Right kidney (tissue), 1 donor: ENCODE results near the gene HOXA11.

ENCODE experiments used
- DNase-seq: peaks from one replicate; pipeline ENCODE4 v3.0.0-alpha.2; 2016

The HOXA11 gene

DNA sequence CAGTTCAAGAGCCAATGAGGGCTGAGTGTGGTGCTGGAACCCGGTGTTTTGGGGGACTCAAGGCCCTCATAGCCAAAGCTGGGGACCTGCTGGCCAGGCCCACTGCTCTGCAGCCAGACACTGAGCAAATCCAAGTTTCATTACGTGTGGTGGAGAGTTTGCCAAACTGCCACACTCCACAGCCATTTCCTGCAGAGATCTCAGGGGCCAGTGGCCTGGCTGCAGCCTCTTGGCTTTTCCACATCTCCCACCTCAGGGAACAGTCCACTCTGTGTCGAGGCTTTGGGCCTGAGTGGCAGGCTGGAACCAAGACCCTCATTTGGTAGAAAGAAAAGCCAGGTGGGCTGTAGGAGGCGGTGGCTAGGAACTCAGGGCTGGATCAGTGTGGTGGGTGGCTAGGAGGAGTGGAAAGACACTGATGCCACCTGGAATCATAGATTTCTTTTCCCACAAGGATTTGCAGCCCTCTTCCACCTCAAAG lies 3.2 kb downstream of the HOXA11 start:
- no peak for DNase-seq

DNA sequence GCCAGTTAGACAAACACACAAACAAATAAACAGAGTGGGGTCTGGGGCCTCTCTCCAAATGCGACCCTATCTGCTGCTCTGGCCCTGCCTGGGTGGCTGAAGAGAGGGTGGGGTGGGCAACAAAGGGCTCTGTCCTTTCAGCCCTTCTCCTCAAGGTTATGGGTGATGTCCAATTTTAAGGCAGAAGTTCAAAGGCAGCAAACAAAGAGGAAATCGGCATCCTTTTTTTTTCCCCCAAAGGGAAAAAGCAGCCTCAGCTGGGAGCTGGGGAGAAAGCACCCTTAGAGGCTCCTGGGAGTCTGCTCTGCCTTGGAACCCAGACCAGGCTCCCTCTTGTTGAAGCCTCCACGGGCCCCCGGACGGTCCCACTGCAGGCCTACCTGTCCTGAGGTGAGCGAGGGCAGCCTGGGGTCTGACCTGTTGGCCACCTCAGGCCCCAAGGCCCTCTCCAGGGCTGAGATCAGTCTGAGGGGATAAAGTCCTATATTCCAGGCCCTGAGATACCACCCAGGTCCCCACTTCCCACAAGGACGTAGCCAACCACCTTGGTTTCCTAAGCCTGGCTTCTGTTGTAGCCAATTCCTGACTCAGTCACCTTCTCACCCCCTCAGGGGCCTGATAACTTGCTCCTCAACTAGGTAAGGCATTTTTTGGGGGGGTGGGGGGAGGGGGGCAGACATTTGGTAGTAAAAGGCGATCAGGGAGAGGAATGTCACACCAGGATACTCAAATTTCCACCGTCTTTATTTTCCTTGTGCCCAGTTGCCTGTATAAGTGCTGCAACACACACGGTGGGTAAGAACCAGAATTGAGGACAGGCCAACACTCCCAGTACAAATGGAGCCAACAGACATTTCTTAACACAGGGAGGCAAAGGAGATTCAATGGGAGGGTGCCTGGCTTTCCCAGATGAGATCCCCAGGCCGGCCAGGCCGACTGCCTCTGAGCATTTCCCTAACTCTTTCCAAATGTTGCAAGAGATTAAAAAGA lies 4.3 kb downstream of the HOXA11 start:
- peak; percentile 77 for DNase-seq

DNA sequence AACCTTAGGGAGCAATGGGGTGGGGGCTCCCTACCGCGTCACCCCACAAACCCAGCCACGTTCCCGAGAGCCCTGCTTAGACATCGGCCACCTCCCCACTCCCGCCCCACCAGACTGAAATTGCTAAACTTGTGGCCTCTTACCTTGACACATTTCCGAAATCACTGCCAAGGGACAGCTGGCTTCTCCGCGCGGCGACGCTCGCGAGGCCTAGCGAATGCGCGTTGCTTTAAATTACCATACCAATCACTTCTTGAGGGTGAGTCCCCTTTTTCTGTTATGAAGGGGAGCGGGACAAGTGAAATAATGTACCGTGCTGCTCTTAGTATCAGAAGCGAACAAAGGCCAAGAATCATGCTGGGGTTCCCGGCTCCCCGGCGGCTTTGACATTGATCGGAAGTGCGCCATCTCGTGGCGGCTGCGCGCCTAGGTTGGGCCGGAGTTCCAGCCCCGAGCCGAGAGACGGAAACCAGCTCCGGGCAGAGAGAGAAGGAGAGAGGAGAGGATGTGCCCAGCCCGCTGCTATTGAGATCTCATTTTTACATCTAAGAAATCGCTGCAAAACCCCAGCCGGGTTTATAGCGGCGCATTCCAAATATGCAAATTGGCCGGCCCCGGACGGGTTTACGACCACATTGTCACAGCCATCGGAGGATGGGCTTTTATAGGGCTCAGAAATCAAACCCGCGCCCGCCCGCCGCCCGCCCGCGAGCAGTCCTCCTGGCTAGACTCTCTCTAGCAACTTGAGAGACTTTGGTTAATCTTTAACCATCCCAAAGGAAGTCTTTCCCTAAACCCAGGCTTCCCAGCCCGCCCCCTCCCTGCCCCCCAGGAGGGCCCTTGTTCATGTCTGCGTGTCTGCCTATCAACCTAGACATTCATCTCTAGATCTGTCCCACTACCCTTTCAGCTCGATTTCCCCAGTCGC lies 5.3 kb downstream of the HOXA11 start:
- DNase-seq: peak; percentile 95

DNA sequence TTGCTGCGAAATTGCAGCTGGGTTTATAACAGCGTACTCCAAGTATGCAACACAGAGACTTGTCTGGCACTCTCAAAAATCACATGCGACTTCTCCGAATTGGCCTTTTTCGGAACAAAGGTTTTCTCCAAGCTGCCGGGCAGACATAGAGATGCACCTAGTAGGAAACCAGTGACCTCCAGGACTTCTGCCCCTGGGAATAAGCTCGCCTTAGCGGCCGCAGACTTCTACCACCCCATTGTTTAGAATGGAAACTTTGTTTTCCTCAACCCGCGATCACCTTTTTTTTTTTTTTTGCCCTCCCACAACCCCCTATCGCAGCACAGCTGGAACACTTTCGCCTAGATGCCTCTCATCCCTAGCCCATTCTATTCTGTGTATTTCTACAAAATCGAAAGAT lies 6.0 kb downstream of the HOXA11 start:
- no peak for DNase-seq

DNA sequence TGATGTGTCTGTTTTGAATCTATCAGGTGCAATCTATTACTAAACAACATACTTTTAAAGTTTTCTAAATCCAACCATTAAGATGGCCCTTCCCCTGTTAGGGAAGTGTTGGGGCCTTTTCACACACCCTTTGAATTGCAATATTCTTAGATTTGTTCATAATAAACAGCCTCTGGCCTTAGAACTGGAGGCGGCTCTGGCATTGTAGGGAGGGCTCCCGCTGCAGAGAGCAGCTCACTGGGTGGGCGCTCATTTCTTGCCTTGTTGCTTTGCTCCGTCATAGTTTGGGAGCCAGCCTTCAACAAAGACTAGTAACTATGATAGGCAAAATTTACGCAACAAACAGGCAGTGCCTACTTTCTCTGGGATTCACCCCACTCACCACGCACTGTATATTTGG lies 6.7 kb downstream of the HOXA11 start:
- DNase-seq: no peak

DNA sequence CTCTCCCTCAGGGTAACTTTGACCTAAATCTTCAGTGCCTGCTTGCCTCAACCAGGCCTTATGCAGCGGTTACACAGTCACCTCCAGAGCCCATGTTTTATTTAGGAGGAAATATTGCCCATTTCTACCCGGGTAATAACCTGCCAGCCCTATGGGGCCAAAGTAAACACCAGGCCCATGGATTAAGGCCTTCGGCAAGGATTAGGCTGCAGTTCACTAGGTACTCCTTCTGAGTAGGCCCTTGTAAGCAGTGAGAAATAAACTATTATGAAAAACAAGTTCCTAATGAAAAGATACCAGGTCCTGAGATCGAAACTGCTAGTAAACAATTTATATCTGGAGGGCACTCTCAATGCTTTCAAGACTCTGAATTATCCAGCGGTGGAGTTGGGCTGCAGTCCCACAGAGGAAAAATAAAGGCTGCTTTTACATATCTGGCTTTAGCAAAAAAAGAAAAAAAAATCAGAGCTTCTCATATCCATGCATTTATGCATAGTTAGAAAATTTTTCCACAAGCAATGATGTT lies 7.2 kb downstream of the HOXA11 start:
- DNase-seq: no peak

DNA sequence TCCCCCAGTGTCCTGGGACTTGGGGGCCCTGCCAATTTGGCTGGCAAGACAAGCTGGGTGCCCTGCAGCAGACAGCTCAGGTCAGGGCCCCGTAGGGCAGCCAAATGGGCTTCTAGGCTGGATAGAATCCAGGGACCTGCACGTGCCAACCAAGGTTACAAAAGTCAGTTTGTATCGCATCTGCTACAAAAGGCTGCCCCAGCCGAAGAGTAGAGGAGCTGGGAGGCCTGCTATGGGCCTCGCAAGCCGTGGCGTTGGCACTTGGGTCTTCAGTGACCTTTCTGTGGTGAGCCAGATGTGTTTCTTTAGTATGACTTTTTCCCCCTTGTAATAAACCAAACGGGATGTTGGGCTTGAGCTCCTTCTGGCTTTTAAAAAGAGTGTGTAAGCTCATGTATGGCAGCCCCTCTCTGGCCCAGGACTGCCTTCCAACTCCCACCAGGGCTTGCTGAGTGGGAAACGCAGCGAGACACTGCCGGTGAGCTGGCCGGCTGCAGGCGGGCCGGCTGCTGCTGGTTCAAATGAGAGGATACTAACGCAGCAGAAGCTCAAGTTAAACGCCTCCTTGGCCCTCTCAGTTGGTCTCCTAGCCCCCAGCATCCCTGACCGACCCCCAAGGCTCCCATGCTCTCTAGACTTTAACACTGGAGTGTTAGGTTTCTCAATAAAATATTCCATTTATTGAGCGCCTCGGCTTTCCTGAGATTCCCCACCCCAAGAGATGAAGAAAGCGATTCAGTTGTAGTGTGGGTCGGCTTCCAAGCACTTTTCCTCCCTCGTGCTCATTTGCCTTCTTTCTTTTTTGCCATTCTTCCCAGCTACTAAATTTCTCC lies 7.9 kb downstream of the HOXA11 start:
- DNase-seq: peak; percentile 79

DNA sequence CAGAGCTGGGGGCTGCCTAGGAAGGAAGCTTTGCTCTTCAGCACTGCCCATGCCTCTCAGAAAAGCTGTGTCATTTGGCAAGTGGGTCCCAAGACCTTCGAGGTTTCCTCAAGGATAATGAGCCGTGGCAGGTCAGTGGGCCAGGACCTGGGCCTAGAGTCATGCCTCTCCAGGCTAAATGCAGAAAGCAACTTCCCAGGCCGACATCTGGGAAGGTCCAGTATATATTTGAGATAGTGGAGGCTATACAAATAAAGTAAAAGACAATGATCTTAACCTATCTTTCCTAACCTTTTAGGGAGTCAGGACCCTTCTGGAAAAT lies 8.5 kb downstream of the HOXA11 start:
- no peak for DNase-seq

DNA sequence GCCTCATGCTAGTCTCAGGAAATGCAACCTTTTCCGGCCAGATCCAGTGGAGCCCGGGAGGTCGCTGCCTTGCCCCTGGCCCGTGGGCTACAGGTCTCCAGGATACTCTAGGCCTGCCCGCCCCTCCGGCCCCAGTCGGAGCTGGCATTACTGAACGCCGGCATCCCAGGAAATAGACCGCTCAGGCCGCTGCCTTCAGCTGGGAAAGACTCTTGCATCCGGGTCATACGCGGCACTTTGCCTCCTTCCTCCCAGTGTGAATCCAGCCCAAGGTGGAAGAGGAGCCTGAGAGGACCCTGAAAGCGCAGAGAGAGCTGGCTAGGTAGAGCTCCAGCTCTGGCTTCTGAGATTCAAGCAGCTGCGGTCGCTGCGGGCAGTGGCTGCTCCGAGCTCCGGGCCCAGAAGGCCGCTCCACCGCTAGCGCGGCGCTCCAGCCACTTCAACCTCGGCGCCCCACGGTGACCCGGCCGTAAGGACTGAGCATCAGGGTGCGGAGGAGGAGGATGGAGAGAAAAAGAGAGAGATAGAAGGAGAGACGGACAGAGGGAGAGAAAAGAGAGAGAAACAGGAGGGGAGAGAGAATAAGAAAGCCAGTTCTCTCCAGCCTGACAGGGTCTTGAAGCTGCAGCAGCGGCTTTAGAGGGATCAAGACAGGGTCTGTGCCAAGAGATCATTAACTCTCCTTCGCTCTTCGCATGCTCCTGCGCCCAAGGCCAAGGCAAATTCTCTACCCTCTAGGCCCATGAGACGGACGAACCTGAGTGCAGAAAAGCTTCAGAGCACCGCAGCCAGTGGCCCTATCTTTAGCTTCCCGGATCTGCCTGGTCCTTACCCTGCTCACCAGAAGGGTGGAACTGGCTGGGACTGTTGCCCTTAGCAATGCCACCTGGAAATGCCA lies 9.2 kb downstream of the HOXA11 start:
- DNase-seq: peak; percentile 75

DNA sequence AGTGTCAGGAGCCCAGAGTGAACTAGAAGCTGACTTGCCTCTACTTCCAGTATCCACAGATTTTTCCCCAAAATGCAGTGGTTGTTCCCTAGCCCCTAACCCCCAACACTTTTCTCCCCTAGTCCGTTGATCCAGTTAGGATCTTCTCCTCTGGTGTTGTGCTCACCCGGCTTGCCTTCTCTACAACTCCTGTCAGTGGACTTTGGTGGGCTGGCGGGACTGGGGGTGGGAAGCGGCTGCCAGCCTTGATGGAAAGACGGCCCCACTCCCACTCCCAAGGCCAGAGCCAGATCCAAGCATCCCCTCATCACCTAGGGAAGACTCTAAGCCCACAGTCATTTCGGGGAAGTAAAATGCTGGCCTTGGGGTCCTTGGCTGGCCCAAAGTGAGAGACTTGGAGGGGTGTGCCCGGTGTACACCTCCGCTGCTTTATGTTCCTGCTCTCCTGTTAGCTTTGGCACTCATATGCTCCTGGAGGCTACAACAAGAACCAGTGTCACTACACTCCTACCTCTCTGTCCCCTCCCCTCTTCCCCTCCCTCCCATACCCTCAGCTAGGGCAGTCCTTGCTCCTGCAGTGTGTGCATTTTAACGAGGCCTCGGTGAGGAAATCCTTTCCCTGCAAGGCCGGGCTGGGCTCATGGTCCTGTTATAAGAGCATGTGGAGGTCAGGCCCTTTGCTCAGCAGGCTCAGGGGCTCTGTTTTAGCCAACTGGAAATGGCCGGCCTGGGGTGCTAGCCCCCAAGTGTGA lies 10.0 kb downstream of the HOXA11 start:
- no peak for DNase-seq

DNA sequence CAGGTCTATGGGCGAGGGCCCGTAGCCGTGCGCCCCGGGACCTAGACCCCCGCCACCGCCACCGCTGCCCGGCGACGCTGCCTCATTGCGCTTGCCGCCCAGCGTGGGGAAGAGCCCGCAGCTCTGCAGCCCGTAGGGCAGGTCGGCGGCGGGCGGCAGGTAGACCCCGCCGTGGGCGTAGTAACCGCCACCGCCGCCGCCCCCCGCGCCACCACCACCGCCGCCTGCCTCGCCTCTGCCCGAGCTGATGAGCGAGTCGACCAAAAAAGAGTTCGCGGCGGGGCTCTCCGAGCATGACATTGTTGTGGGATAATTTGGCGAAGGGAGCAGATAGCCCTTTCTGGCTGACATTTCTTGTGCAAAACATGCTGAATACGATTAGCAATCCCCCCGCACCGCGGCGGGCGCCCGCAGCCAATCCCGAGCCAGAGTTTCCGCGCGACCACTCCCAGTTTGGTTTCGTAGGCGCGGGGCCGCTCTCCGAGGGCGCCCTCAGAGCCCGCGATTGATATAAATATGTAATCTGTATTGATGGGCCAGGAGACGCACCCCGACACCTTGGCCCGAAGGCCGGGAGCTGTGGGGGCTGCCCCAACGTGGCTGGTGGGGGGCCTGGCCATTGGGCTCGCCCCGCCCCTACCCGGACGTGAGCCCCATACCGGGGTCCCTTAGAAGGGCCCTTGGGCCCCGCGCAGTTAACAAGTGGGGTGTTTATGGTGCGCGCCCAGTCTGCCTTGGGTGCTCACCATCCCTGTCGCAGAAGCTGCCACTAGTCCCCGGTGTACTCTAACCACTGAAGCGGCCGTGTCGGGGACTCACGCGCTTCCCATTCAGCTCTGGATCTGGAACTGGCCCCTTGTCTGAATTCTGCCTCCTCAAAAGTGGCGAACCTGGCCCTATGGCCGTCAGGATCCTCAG lies 10.8 kb downstream of the HOXA11 start, which contains the start of gene HOXA10:
Gene HOXA10 (minus strand): TSS at position 365 of the 918 bp plus-strand sequence. CDS start 14 bp downstream, at position 351.
- DNase-seq: peak; percentile 75

DNA sequence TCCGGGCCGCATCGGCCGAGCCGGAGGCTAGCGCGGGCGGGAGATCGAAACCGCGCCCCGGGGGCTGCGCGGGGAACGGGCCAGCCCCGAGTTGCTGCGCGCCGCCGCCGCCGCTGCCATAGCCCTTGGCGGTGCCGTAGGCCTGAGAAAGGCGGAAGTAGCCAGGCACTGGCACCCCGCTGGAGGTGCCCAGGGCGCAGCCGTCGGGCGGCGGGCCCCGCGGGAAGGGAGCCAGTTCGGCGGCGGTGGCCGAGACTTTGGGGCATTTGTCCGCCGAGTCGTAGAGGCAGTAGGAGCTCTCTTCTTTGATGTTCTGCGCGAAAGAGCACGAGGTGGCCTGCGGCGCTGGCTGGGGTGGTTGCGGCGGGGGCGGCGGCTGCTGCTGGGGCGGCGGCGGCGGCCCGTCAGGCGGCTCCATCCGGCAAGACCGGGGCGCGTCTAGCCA lies 11.5 kb downstream of the HOXA11 start:
- DNase-seq: peak; percentile 75

DNA sequence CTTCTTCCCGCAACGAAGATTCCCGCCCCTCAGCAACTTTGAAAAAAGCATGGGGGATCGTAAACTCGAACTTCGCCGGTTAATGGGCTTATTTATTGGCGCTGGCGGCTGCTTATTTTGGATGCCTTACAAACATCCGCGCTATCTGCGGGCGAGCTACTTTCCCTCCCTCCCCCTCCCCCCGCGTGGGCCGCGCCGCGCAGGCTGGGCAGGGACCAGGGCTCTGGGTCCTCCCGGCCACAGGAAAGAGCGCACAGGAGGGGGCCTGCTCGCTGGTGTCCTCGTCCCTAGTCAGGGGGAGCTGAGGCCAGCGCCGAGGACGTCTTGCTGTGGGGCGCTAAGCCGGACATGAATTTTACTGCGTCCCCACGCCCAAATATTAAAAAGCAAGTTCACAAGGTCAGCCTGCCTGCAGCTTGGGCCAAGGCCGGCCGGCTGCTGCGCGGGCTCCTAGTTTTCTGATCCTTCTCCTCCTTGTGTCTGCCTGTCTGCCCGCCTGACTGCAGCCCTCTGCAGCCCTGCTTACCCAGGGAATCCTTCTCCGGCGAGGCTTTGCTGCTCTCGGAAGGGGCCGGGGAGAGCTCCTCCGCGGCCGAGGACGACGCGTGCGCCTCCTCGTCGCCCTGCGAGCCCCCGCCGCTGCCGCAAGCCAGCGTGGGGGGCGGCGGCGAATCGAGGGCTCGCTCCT lies 12.1 kb downstream of the HOXA11 start:
- no peak for DNase-seq

DNA sequence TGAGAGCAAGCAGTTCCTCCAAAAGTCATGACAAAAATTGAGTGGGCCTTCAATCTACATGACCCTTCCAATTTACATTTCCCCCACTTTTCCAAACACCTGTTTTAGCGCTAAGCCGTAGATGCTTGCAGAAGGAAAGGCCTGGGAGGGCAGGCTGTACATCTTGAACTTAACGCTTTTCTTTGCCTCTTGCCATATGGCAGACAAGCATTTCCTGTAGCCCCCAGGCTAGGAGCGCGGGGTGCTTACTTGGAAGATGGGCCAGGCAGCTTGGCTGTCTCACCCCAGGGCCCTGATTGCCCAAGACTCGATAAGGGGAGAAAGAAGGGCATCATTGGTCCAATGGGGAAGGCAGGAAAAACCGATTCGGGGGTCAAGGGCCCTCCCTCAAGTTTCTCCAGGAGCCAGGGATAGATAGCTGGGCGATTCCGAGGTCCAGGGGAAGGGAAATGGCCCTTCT lies 12.7 kb downstream of the HOXA11 start:
- peak; percentile 74 for DNase-seq

DNA sequence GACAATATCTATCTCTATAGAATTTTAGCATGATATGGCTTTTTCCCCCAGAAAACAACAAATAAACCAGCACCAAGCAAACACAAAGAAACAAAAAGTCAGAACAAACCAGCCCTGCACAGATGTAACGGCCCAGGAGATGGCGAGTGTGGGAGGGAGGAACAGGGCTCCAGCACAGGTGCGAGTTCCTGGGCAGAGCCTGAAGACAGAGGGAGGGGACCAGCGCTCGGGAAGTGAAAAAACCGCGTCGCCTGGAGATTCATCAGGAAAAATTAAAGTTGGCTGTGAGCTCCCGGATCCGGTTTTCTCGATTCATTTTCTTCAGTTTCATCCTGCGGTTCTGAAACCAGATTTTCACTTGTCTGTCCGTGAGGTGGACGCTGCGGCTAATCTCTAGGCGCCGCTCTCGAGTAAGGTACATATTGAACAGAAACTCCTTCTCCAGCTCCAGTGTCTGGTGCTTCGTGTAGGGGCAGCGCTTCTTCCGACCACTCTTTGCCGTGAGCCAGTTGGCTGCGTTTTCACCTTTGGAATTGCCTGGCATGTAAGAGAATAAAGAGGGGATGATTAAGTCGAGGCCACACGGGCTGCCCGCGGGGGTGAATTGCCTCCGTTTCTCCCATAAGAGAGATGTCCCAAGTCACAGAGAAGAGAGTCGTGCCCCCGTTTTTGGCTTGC lies 13.3 kb downstream of the HOXA11 start:
- peak; percentile 72 for DNase-seq

DNA sequence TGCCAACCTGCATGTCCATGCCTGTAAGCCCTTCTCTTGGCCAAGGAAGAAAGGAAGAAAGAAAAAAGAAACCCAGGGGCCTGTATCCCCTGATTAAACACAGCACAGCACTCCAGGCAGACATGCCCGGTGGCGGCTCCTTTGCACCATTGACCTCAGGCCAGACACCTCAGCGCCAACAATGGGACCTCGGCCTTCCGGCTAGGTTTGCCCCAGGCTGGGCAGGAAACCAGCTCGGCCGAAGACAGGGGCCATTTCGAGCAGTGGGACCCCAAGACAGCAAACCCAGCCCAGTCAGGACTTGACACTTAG lies 13.8 kb downstream of the HOXA11 start:
- DNase-seq: no peak
